GM19238 (cell line): ENCODE results near the gene ACTRT2.

ENCODE experiments used
- DNase-seq: peaks from one replicate; pipeline ENCODE4 v3.0.0; 2011; ENCODE audit warnings: low spot score; ENCODE audit not compliant: insufficient read length

Gene ACTRT2

GRCh38 chr1:3067301-3067670 is 46.0 kb downstream of the ACTRT2 start:
- no peak for DNase-seq

- DNase-seq: no peak
Measured at GRCh38 chr1:3067671-3068563, 46.6 kb downstream of the ACTRT2 start.

- no peak for DNase-seq
Measured at GRCh38 chr1:3068564-3069431, 47.5 kb downstream of the ACTRT2 start, which contains the start of gene PRDM16. Gene PRDM16, plus strand, starts transcription at chr1:3069203. Its CDS starts 57 bp downstream, at chr1:3069260.

DNA sequence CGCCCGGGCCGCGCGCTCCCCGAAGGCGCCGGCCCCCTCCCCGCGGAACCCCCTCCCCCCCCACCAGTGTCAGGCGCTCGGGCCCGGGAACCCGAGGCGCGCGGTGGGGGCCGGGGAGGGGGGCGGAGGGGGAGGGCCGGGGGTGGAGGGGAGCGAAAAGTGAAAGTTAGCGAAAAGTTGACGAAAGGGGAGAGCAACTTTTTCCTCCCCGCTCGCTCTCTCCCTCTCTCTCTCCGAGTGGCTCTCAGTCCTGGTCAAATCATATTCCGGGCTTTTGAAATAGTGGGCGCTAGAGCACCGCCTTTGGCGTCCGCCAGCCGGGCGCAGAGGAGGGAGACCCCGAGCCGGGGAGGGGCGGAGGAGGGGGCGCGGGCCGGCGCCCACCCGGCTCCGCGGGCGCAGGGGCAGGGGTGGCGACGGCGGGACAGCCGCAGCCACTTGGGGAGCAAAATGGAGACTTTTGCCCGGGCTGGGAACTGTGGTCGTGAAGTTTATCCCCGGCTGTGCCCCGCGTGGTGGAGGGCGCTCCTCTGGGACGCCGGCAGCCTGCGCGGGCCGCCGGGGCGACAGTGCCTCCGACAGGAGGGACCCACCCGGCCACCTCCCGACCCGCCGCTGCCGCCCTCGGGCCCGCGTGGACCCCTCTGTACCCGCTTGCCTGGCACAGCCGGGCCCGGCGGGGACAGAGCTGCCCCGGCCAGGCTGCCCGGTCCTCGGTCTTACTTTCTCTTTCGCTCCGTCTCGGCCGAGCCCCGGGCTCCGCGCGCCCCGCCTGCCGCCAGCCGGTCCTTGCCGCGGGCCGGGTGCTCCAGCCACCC is 48.4 kb downstream of the ACTRT2 start:
- DNase-seq: no peak

- DNase-seq: no peak
Measured at GRCh38 chr1:3070309-3070643, 49.0 kb downstream of the ACTRT2 start.

DNA sequence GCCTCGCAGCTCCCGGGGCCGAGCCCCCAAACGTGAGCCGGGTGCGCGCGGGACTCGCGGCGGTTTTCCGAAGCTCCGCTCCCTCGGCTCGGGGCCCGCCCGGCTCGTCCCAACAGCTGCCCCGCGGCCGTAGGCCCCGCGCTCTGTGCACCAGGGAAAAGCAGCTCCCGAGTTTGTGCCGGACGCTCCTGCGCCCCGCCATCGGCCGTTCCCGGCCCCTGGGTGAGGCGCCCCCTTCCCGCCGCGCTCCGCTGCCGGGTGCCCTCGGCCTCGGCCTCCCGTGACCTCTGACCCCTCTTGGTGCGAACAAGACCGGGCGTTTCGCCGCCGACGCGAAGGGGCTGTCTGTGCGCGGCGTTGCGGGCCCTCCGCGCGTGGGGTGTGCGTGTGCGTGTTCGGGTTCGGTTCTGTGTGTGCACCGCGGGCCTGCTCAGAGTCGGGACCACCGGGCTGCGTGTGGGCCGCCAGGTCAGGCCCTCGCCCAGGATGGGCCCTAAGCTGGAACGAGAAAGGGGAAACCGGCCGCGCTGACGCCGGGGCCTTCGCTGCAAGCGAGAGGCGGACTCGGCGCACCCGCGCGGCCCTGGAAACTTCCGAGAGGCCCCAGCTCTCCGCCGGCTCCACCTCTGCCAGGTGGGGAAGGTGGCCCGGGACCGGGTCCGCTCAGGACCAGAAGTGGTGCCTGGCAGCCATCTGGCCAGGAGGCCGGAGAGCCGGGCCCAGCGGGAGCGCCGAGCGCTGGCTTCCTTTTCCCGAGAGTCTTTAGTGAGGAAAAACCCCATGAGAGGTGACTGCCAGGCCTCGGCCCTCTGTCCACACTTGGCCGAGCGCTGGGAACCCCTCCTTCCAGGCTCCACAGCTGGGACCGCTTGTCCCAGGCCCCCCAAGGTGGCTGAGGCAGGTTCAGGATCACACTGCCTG is 49.6 kb downstream of the ACTRT2 start:
- DNase-seq: no peak

GRCh38 chr1:3071565-3072390 is 50.5 kb downstream of the ACTRT2 start:
- no peak for DNase-seq
